LNCAP (cell line): ENCODE data around the gene ELMO1.

Experiments used
- TF ChIP-seq, protein P1 (sequence below): fragments of 450-650 bp; IDR thresholded peaks from 2 replicates; pipeline ENCODE4 v1.5.1; 2017; ENCODE audit warnings: mild to moderate bottlenecking

ELMO1 gene

DNA sequence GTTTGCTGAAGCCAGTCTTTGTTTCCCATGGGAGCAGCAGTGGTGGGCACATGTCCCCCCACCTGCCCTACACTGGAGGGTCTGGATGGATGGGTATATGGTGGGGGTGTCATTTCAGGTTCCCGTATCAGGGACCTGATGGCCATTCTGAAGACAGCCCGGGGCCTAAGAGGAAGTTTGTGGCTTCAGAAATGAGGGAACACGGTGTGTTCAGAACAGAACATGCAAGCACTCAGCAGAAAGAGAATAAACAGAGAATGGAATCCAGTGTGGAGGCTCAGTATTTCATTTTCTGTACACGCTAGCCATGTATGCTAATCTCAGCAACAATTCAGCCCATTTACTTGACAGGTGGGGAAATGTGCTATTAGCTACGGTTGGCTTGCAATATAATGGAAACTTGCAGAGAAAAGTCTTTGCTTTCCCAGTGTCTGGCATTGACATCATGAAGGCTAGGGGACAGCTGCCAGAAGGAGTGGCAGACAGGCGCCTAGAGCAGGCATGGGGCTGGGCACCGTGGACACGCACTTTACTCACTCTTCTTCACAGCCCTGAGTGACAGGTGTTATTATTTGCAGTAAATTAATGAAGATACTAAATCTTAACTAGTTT, 98.6 kb downstream of the ELMO1 start:
- TF ChIP-seq, protein P1, sequence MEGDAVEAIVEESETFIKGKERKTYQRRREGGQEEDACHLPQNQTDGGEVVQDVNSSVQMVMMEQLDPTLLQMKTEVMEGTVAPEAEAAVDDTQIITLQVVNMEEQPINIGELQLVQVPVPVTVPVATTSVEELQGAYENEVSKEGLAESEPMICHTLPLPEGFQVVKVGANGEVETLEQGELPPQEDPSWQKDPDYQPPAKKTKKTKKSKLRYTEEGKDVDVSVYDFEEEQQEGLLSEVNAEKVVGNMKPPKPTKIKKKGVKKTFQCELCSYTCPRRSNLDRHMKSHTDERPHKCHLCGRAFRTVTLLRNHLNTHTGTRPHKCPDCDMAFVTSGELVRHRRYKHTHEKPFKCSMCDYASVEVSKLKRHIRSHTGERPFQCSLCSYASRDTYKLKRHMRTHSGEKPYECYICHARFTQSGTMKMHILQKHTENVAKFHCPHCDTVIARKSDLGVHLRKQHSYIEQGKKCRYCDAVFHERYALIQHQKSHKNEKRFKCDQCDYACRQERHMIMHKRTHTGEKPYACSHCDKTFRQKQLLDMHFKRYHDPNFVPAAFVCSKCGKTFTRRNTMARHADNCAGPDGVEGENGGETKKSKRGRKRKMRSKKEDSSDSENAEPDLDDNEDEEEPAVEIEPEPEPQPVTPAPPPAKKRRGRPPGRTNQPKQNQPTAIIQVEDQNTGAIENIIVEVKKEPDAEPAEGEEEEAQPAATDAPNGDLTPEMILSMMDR: no peak

DNA sequence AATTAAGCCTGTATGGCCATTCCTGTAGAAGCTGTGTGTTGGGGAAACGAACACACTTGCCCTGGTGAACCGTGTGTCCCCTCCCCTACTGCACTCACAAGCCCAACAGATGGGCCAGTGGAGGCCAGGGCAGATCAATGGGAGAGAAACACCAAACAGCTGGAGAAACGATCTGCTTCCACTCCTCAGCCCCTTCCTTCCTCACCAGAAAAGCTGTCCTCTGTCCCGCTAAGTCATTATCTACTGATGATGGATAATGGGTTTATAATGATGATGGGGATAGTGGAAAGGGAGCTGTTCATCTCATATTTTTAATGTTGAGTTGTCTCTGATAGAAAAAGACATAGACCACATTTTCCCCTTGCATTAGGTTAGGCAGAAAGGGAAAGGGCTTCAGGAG, 99.7 kb downstream of the ELMO1 start:
- TF ChIP-seq, protein P1: no peak

DNA sequence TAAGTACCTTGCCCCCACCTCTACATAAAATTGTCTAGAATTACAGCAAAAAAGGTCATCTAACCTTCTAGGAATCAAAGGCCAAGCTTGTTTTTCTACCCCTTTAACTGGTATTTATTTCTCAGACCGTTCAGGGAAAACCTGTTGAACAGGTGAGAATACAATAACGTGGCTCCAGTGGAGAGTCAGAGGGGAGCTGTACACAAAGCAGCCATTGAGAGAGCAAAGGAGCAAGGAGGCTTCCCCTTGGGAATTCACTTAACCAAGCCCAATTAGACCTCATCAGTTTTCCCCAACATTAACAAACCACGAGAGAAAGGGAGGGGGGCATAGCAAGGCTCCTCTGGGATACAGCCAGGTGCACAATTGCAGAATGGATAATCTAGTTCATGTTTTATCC, 101.9 kb downstream of the ELMO1 start:
- TF ChIP-seq, protein P1: no peak

DNA sequence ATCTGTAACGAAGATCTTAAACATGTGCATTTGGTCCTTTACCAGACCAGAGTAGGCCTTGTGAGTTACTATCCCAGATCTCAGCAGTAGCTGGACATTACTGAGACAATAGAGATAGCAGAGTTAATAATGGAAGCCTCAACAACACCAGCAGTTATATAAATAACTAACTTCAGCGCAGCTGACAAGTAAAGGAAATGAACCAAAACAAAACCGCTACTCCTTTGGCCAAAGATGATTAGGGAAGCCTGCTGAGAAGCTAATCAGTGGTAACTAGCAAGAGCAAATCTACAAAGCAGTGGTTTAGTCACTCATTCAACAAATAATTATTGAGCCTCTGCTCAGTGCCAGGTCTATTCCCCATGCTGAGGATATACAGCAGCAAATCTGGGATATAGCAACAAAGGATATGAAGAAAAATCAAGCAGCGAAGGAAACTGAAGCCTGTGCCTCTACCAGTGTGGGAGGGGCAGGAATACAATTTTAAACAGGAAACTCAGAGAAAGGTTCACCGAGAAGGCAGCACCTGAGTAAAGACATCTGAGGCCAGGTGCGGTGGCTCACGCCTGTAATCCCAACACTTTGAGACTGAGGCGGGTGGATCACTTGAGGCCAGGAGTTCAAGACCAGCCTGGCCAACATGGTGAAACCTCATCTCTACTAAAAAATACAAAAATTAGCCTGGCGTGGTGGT, 103.6 kb downstream of the ELMO1 start:
- TF ChIP-seq, protein P1: no peak

DNA sequence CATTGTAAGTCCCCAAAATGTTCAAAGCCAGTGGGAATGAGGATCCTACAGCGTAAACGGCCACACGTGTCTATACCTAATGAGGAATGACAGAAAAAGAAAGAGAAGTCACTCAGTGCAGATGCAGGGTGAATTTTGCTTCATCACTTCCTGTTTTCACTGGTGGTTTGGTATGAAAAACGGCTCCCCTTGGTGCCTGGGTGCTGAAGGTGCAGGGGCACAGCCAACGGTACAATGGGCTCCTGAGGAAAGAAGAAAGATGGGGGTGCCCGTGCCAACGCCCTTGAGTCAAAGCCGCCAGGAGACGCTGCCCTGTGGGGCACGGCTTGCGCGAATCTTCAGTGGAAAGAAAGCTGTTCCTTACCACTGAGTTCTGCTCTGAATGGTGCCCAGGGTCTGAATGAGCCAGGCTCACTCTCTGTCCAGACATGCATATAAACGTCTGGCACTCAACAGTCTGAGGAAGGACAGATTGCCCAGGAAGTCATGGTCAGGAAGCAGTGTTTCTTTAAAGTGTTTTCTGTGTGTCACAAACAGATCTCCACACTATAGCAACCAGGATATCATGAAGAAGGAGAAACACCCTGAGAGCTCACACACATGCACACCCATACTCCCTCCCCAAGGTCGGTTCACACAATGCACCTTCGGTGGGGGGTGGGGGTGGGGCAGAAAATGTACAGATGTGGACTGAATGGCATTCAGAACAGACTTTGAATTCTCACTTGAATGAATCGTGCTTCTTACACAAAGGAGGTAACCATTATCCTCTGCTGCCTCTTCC, 105.8 kb downstream of the ELMO1 start:
- TF ChIP-seq, protein P1: no peak

DNA sequence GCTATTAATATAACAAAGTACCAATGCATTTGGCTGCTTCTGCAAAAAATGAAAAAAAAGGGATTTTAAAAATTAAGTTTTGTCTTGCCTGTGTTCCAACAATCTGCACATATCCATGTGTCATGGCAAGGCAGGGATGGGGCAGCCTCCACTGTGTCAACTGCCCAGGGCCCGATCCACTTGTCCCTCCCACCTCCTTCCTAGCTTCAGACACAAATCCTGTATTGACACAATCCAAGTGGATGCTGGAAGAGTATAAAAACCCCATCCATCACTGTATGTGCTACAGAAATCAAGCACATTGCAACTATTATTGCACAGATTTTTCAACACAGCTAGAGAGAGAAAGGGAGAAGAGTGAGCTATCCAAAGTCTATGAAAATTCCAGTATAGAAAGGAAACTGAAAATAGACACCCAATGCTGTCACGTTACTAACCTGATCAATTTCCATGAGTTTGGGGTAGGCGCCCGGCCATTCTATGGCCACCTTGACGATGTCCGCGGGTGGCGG, 106.4 kb downstream of the ELMO1 start:
- TF ChIP-seq, protein P1: no peak

GRCh38 chr7:37341033-37341630, 107.5 kb downstream of the ELMO1 start:
- TF ChIP-seq, protein P1: no peak
